Adrenal gland (tissue), 5 donors: ENCODE measurements around the gene TNNT3.

Source experiments
- POLR2A ChIP-seq, 2 donors: fragments of 450-650 bp; IDR thresholded peaks; one replicate each; pipeline ENCODE4 v1.6.1; 2017; ENCODE audit warnings: antibody characterized with exemption in 2 of 2, mild to moderate bottlenecking in 2 of 2, moderate library complexity in 1 of 2
- TF ChIP-seq, protein P1 (sequence below), 6 experiments: fragments of 450-650 bp in 4 of 6; fragments of 200-600 bp in 2 of 6; sonication (generic) in 1 of 6; IDR thresholded peaks; 1 replicate in 5 of 6; 2 replicates in 1 of 6; pipeline versions ENCODE4 v1.5.1 to v1.8.0; 2016 to 2021; ENCODE audit warnings: antibody characterized with exemption in 6 of 6, mild to moderate bottlenecking in 2 of 6, moderate library complexity in 1 of 6
- donor health status: DM: no; HTN: no; CAD: no.

GRCh38 chr11:1936781-1937615 is 17.5 kb downstream of the TNNT3 start:
- TF ChIP-seq, protein P1, sequence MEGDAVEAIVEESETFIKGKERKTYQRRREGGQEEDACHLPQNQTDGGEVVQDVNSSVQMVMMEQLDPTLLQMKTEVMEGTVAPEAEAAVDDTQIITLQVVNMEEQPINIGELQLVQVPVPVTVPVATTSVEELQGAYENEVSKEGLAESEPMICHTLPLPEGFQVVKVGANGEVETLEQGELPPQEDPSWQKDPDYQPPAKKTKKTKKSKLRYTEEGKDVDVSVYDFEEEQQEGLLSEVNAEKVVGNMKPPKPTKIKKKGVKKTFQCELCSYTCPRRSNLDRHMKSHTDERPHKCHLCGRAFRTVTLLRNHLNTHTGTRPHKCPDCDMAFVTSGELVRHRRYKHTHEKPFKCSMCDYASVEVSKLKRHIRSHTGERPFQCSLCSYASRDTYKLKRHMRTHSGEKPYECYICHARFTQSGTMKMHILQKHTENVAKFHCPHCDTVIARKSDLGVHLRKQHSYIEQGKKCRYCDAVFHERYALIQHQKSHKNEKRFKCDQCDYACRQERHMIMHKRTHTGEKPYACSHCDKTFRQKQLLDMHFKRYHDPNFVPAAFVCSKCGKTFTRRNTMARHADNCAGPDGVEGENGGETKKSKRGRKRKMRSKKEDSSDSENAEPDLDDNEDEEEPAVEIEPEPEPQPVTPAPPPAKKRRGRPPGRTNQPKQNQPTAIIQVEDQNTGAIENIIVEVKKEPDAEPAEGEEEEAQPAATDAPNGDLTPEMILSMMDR (IDR thresholded peaks at IDR 0.05): no peak
- no peak for TF ChIP-seq POLR2A (IDR thresholded peaks at IDR 0.05)
